GM19035 (cell line): ENCODE measurements around the gene MYOM1.

Experiments
- ATAC-seq: cut with Tn5 transposase; IDR thresholded peaks from one replicate; pipeline ENCODE4 v1.9.1; 2021; ENCODE audit not compliant: unreplicated experiment

MYOM1 gene

DNA sequence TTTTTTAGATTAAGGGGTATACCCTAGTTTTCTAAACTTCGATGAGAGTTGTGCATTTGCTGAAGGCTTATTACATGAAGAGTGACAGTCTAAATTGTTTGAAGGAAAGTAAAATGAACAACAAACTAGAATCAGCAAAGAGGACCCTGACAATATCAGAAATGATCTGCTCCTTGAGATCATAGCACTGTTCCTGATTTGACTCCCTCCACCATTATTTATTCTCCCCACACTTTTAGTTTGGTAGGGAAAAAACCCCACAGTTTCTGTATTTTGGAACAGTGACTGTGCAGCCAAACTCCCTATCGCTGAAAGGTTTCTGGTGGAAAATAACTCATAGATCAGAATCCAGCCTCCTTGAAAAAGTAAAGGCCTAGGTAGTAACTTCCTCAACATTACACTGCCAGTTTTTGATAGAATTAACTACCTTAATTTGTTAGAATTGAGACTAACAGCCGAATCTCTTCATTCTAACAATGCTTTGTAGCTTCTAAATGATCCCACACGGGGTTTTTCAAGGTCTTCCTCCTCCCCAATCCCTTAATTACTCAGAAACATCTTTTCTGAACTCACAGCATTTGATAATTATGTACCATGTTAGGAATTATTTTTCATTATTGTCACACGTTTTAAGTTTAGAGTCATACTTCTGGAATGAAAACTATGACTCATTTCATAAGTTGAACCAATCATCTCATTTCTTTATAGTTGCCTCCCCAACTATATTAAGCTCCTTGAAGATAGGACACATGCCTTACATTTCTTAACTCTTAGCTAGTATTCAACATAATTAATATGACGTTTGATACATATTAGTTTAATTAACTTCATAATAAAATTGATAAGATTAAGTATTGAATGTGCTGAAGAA is 30.7 kb upstream of the MYOM1 start:
- ATAC-seq = no peak

DNA sequence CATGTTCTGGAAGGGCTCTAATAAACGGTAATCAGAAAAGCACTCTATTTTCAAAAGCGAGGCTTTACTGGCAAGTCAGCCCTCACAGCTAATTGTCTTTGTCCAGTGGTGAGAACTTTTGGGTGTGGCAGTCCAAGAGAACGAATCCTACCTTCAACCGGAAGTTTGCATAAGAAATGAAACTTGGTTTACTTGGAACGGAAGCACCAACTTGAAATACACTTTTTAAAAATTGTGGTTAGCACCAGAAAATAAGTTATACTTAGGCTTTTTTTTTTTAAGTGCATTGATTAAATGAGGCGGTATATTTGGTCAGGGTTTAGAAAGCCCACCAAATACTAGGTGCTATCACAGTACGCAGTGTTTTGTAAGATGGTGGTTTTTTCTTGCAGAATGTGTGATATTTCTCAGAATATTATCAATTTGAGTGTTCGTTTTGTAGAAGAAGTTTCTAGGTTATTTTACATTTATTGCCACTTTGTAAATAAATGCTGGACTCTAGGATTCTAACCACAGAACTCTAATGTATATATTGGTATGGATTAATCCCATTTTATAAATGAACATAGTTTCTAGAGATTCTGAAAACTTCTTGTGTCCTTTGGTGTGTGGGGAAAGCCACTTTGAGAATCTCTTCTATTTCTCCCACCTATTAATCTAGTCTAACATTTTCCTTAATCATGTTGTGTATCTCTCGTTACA is 29.0 kb upstream of the MYOM1 start:
- ATAC-seq = no peak

DNA sequence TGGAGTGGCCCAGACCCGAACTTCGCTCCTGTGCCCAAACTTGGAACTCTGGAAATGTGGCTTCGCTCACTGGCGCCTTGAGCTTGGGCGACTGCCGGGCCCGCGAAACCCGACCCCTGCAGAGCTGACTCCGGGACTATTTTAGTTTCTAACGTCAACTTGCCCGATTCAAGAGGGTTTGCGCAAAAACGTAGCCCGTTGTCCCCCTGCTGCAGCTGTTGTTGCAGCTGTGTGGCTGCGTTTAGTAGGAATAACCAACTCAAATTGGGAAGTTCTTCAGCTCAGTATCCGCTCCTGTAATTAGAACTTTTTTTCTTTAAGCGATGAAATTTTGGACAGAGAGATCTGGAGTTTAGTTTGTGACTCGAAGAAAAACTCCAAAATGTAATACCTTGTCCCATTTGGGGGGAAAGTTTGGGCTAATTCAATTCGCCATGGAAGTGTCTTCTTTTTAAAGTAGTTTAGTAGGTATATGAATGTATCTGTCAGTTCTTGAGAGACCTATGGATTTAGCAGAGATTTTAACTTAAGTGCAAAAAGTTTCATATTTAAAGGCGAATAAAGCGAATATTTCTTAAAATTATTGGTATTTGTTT is 28.4 kb upstream of the MYOM1 start:
- ATAC-seq = no peak

DNA sequence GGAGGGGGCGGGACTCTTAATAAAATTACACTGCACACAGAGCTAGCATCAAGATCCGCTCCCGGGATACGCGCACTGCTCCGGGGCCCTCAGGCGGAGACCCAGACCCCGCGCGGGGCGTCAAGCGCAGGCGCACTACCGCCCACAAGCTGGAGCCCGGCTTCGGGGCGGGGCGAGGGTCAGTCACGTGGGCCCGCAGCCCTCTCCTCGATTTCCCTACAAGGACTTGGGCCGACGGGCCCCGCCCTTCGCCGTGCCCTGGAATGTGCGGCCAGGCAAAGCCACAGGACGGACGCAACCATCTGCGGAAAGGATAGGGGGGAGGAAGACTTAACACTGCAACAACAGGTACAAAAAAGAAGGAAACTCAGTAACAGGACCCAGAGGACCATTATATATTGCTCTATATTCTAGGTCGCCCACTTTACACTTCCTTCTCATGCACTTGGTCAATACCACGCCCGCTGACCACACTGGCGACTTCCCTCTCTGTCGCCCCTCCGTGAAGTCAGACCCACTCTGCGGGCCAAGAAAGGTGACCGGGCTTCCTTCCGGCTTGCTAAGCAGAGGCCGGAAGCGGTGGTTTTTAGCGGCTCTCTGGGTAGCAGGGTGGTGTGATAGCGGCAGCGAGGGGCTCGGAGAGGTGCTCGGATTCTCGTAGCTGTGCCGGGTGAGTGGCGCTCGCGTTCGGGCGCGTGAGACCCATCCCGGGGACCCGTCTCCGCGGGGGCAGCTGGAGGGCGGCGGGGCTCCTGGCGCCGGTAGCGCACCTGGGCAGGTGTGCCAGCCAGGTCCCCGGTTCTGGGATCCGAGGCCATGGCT is 27.7 kb upstream of the MYOM1 start, which contains the start of gene MYL12A:
MYL12A (plus strand) TSS at position 562 of the 822 bp plus-strand sequence. CDS start 5,447 bp downstream, outside the sequence.
- ATAC-seq = peak; percentile 85

DNA sequence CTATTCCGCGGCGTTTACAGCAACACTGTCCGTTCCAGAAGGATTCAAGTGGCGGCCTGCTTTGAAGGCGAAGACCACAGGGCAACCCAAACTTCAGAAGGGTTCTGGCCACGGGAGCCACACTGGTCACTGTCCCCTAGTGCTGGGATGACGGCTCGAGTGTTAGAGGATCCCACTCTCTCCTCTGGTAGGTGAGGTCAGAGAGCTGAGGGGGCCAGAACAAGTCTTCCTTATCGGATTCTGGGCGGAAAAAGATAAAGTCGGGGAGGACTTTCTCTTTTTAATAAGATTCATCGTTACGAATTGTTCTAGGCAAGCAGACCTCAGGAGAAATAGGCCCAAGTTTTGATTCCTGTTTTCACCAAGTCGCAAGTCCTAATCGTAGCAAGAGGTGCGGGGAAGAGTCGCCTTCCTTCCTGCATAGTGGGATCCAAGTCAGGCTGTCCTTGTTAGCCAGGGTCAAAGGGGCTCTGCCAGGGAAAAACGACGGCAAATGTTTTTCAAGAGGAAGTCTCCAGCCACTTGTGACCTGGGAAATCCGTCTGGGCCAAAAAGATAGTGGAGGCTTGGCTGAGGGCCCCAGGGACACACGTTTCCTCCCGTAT is 27.0 kb upstream of the MYOM1 start:
- no peak for ATAC-seq

DNA sequence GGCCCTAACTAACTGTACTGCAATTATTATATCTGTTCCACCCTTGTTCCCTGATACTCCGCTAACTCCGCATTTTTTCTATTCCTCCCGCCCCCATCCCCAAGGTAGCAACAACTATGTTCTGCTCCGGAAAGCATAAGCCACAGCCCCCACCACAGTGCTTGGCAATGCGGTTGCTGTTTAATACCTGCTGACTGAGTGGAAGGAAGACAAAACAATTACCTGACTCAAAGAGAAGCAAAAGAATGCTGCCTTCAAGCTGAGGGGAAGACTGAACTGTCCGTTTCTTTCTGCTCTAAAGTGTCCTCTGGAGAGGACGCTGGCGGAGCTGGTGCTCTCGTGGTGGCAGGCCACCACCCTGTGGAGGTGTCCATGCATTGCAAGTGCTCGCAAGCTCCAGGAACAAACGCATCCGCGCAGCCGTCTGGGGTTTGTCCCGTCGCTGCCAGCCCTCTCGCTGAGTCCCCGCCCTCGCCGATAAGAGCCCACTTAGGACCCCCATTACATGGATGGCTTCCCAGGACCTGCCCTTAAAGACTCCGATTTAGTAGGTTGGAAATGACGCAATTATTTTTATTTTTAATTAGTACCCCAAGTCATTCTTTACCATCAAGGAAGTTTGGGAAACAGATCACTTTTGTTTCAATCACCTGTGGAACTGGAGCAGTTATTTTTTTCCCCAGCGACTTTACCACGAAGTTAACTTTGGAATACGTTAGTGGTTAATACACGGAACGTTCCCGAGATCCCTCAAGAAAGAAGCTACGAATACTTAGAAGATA is 26.3 kb upstream of the MYOM1 start:
- peak; percentile 45 for ATAC-seq

DNA sequence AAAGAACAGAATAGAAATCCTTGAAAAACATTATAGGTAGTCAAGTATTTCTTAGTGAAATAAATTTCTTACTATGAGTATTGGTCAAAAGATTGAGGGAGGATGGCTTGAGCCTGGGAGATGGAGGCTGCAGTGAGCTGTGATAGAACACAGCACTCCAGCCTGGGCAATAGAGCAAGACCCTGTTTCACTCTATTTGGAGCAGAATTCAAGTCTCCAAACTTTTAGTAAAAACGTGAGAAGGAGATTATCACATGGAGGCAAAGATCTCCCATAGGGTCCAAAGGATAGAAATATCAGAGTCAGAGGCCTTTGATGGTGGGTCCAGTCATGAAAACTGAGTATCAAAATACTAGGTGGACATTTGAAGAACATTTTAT is 25.4 kb upstream of the MYOM1 start:
- ATAC-seq = no peak

DNA sequence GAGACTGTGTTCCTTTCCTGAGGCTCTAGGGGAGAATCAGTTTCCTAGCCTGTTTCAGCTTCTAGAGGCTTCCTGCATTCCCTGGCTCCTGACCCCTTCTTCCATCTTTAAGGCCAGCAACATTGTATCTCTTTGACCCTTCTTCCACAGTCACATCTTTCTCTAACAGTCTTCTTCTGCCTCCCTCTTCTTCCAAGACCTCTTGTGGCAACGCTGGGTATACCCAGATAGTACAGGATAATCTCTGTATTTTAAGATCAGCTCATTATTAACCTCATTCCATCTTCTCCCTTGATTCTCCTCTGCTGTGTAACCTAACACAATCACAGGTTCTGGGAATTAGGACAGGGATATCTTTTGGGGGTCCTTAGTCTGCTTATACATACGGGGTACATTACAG is 19.0 kb upstream of the MYOM1 start:
- no peak for ATAC-seq

DNA sequence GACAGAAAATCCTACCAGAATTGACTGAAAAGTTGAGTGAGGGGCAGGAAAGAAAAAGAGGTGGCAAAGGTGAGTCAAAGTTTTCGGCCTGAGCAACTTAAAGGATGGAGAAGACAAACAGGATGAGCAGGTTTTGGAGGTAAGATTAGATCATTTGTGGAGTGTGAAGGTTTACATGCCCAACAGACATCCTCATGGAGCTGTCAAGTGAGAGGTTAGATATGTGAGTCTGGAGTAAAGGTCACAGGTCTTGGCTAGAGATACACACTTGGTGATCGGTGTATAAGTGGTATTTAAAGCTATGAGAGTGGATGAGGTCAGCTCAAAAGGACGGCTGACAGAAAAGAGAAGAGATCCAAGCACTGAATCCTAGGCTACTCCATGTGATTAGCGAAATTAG is 16.7 kb upstream of the MYOM1 start:
- ATAC-seq = no peak

DNA sequence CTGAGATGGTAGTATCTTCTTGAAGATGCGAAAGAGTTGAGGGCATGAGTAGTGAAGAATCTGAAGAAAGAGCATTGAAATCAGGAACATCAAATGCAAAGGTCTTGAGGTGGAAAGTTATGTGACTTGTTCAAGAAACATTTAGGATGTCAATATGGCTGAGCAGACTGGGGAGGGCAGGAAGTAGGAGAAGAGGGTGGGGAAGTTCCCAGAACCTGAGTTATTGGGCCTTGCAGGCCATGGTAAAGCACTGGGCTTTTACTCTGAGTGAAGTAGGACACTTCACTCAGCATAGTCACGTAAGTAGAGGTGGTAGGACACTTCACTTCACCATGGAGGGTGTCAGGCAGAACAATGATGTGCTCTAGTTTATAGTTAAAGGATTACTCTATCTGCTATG is 16.1 kb upstream of the MYOM1 start:
- no peak for ATAC-seq

DNA sequence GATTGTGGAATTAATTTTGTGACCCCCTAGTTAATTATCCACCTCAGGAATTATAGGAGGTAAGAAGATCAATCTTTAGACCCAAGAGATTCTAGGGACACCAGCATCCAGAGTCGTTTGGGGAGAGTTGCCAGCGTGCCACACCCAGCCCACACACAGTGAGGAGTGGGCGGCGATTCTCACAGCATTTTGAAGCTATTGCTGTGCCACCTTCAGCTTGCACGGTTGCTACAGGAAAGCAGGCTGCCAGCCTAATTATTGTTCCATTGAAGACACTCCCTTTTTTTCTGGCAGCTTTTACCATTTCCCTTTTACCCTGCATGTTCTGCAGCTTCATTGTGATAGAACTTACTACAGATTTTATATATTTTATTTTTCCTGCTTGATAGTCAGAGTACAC is 14.7 kb upstream of the MYOM1 start:
- ATAC-seq = no peak

DNA sequence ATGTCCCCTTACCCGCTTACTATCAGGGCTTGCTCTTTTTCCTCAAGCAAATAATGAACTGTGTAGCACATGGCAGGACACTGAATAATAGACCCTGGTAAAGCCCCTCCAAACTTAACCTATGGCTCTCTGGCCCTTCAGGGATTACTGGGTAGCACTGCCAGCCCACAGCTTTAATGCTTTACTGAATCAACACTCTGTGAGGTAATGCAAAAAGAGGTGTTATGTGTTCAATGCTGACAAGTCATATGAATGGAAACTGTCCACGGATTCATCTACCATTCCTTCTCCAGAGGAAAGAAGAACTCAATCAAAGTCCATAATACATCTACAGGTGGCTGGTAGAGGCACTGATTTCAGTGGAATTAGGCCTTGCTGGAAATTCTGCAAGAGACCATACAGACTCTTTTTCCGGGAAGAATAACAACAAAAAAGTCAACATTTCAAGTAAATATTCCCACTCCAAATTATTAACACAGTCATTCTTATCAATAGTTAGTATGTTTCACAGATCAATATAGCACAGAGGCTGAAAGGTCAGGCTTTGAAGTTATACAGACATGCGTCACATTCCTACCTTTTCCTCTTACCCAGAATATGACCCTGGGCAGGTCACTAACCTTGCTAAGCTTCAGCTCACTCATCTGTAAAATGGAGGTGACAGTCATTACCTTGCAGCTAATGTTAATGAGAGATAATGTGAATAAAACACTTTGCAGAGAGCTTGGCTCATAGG is 13.8 kb upstream of the MYOM1 start:
- no peak for ATAC-seq

DNA sequence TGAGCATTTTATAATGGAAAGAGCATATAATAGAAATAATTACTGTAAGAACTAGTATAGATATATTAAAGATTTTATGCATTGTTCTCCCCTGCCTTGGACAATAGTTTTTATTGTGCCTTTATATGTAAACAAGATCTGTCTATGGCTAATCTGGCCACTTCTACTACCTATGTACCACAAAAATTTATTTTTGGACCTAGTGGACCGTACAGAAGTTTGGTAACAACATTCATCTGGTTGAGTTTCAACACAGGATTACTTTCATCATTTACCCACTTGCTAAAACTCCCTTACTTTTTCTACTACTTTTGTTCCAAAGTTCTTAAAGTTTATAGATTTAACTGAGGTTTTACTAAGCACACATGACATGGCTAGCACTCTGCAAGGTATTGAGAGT is 13.2 kb upstream of the MYOM1 start:
- no peak for ATAC-seq

DNA sequence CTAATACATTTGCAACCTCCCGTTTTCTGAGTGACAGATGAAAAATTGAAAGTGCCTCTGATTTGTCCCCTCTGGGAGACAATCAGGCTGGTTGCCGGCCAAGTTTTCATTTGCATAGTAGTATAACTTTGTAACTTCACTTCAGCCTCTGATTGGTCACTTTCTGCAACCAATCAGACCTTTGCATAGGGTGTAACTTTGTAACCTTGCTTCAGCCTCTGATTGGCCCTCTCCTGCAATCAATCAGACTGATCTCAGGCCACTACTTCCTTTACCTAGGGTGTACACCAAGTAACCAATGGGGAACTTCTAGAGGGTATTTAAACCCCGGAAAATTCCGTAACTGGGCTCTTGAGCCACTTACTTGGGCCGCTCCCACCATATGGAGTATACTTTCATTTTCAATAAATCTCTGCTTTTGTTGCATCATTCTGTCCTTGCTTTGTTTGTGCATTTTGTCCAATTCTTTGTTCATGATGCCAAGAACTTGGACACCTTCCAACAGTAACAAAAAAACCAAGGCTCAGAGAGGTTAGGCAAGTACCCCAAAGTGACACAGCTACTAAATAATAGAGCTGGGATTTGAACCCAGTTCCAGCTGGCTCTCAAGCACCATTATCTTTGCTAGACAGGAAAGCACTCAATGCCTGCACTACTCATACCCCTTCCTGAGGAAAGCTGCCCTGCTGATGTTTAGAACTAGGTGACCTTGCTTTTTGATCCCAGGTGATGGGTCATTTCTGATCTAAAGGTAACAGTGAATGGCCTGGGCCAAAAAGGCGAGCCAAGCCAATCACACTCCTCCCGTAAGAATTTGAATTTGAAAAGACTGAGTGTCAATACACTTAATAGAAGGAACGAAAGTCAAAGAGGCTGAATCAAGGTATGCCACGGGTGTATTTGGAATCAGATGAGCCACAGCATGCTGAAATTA is 10.9 kb upstream of the MYOM1 start:
- no peak for ATAC-seq

DNA sequence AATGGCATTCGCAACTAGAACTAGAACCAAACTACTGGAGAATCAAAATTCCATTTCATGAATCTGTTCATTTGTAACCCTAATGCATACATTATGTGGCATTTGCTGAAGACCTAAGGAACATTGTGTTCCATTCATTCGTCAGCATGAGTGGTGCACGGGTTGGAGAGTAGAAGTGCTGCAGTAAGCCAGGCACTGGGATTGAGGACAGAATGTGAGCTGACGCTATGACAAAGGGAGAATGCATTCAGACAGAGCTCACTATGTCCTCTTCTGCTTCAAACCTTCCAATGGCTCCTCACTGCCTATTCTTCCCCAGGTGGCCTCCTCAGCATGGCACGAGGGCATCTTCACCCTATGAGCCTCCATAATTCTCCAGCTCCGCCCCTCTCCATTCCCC is 6.3 kb upstream of the MYOM1 start:
- no peak for ATAC-seq

DNA sequence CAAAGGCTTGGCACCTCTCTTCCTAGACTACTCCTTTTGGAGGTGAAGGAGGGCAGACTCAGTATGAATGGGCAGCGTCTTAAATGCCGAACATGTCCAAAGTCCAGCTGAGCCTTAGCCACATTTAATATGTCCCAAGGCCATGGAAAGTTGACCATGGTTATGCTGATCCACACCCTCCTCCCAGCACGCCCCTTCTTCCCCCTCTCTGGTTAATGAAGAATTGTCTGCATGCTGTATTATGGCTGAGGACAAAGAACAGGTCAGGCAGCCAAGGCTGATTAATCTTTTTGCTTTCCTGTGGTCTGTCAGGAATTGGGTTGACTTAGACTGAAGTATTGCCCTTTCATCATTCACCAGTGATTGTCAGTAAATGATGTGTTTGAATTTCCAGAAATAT is 5.8 kb upstream of the MYOM1 start:
- ATAC-seq = no peak

DNA sequence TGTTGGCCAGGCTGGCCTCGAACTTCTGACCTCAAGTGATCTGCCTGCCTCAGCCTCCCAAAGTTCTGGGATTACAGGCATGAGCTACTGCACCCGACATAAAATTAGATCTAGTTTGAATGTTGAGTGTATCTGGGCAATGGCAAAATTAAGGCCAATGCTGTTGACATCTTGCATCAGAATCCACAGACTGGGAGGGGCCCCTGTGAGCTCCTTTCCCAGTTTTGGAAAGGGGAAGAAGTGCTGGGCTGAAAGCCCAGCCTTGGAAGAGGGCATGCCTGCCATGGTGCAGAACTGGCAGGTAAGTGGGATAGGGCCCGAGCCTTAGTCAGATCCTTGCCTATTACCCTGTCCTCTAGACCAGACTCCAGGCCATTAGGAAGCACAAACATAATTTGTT is 4.5 kb upstream of the MYOM1 start:
- no peak for ATAC-seq

DNA sequence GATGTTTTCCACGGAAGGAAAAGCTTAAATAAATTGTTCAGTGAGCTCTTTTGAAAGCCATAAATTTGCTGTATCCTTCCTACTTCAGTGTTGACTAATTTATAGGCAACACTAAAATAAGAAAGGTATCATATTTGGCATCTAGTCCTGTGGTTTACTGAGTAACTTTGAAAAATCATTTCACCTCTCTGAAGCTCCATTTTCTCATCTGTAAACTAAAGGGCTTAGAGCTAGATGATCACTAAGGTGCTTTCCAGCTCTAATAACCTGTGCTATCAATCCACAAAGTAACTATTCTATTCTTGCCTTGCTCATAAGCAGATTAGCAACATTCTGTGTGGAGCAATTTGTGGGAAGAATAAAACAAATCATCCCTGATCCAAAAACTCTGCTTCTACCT is 3.6 kb upstream of the MYOM1 start:
- ATAC-seq = no peak
